GM18873 (cell line): Measurements from ENCODE around the gene ZBTB25.

Experiments
- ATAC-seq: cut with Tn5 transposase; IDR thresholded peaks from one replicate; pipeline ENCODE4 v1.9.1; 2021; ENCODE audit warnings: mild to moderate bottlenecking, moderate library complexity, moderate number of reproducible peaks; ENCODE audit not compliant: unreplicated experiment, low FRiP score

The ZBTB25 gene

DNA sequence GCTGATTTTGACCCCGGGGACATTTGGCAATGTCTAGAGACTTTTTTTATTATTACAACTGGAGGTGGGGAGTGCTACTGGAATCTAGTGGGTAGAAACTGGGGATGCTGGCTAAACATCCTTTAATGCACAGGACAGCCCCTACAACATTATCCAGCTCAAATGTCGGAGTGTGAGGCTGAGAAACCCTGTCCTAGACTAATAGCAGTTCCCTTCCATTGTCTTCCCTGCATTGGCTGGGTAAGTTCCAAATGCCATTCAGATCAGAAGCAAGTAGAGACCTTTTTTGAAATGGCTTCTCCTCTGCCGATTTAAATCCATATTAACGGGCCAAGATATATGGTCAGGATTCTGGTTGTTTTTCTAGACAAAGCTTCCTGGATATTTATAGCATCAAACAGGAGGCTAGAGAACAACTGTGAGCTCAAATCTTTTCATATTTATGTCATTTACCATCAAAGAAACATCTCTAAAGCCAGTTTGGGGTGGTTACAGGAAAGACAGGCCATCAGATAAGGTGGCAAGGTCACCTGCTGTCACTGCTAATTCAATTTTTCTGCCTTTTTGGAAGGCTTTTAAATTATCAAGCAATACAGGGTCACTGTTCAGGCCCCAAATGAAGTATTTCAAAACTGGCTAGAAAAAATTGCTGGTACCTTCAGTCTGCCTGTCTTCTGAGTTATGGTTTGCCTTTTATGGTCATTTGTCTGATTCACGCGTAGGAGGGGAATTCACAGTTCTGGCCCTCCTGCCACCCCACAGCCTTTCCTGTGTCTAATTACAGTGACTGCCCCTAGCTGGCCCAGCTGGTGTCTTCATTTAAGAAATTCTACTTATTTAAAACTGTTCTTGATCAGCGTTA, 58.4 kb downstream of the ZBTB25 start:
- ATAC-seq: peak; percentile 95

DNA sequence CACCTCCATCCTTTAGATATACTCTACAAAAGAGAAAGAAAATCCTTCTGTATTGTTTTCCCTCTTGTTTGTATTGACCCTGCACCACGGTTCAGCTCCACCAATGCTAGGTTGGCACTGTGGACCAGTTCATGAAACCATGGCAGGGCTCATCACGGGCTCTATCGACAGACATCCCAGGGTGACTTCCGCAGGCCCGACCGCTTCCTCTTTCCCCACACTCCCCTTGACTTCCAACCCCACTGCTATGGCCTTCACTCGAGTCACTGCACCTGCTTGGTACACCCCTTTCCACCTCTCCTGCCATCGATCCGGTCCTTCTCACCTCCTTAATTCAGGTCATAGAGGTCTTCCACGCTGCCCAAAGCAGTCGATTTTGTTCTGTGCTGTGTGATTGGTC, 59.5 kb downstream of the ZBTB25 start:
- ATAC-seq: no peak

DNA sequence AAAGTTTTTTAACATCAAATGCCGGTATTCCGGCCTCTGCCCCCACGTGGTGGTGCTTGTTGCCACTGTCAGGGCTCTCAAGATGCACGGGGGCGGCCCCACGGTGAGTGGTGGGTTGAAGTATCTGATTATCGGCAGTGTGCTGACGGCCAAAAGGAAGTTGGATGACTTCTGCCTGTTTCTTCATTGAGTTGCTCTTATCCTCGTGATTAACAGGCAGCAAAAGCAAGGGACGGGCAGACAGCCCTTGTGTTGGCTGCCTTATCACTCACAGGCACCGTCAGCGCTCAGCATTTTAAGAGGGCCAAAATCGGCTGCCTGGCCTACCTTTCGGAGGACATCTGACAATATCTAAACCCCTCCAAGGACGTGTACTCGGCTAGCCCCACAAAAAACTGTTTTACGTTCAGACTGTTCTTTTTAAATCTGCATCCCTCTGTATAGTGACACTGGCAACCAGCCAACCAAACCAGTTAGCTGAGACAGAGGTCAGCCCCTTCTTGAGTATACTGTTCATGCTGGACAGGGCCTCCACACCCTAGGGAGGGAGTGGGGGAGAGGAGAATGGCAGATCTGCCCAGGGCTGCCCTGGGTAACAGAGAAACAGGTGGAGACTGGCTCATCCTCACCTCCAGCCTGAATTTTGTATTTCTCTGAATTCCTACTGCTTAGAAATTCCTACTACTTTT, 61.2 kb downstream of the ZBTB25 start:
- ATAC-seq: no peak

DNA sequence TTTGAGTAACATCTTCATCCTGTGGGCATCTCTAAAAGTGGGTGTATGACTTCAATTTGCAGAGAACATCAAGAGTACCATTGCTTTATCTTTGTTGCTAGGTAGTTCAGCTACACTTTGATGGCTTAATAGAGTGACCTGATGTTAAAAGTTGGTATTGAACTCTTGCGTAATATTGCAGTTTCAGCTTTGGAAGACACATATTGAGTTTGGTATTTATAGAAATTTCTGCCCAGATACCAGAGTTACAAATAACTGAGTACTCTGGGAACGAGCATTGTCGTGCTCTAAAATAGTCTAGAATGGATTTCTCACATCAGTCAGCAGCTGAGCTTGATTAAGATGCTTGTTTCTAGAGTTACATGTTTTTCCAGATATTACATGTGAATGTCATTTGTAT, 63.1 kb downstream of the ZBTB25 start:
- ATAC-seq: no peak

DNA sequence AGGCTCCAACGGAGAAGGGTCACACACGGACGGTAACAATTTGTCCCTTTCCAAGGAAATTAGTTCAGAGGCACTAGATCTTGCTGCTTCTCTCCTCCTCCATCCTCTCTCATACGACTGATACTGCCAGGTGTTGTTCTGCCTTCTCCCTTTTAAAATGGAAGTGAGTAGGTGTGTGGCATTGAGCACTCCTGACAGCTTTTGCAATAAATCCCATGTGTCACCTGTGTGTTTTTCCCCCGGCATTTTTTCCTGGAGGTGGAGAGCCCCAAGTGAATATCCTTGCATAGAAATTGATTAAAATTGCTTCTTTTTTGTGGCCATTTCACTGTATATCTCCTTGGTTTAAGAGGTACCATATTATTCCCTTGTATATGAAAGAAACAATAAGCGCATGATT, 64.5 kb downstream of the ZBTB25 start:
- ATAC-seq: no peak

DNA sequence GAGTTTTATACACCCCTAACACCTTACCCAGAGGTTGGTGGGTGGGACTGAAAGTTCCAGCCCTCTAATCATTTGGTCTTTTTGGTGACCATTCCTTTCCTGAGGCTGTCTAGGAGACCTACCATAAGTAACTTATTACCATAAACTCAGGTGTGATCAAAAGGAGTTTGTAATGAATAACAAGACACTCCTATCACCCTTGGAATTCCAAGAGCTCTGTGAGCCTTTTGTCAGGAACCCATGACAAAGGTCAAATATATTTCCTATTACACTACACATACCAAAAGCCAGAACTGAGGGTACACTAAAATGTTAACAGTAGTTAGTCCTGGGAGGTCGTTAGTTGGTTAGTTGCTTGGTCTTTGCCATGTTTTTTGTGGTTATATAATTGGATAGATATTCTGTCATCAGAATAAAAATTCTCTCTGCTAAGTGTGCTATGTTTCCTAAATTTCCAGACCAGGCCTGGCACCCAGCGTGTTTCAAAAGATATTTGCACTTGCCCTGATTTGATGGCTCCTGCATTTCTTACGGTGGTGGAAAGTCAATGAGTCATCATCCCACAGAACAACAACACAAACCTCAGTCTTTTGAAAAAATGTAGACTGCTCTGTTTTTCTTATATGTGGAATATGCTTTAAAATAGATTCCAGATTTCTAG, 65.3 kb downstream of the ZBTB25 start:
- no peak for ATAC-seq

DNA sequence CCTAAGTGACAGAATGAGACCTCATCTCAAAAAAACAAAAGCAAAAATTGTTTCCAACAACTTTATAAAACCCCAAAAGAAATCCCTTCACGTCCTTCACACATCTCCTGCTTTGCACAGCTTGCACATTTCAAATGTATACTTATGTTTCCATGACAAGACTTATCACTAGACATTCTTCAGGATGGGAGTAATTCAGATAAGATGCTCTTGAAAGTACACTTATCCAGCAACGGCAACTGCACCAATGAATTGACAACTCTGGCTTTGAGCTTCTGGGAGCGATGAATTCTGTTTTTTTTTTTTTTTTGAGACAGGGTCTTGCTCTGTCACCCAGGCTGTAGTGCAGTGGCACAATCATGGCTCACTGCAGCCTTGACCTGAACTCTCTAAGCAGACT, 69.1 kb downstream of the ZBTB25 start:
- ATAC-seq: no peak

DNA sequence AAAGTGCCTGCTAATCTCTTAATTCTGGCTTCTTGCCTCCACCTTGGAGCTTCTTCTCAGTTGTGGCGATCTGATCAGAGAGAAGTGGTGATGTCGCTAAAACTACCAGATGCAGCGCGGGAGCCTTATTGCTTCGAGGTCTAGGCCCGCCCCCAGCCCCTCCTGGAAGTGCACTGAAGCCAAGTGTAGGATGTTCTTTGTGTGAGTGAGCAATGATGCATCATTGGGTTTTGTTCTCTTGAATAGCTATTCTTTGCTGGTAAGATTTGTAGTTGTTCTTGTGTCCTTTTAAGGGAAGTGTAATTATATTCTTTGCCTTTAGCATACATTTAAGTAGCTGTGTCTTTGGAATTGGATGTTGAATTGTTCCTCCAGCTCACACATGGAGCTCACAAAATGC, 79.7 kb downstream of the ZBTB25 start:
- no peak for ATAC-seq

DNA sequence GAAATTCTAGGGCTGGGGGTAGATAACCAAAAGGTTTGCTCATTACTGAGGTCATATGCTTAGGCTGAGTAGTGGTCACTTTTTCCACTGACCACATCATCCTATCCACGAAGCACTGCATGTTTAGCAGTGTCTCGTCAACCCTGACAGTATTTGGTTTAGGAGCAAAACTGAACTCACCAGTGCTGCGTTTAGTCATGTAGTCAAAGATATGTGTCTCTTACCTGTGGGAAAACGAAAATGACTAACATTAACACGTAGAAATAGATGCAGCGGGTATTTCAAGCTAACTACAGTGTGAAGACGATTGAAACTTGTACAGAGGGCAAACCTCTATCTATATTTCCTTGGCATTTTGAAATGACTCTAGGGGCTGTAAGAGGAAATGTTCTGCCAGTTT, 80.9 kb downstream of the ZBTB25 start:
- no peak for ATAC-seq

DNA sequence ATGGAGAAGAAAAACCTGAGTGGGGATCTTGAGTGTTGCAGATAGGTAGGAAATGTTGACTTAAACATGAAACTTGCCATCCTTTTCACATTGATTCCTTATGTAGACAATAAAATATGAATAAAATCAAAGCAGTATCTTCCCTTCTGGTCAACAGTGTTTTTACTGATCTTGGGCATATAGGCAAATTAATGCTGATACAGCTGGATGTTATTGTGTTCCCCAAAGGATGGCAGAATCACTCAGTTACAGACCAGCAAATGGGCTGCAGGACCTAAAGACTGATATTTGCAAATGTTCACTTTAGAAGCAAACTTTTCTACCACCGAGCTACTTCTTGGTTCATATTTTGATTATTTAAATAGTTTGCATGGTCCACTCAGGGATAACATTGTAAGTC, 81.6 kb downstream of the ZBTB25 start:
- ATAC-seq: no peak

DNA sequence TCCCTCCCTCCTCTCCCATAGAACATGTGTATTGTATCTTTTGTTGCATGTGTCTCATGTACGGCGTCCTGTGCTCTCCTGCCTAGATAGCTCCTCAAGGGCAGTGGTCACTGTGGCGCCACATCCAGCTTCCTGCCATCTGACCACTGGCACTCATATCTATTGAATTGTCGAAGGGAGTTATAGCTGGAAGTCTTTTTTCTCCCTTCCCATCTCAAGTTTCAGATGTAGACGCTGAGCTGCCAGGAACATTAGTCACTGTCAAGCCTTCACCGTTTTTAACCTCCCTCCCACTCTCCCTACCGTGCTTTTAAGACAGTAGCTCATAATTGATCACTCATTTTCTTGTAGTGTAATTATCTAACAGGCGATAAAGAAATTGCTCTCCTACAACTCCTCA, 82.5 kb downstream of the ZBTB25 start:
- no peak for ATAC-seq

DNA sequence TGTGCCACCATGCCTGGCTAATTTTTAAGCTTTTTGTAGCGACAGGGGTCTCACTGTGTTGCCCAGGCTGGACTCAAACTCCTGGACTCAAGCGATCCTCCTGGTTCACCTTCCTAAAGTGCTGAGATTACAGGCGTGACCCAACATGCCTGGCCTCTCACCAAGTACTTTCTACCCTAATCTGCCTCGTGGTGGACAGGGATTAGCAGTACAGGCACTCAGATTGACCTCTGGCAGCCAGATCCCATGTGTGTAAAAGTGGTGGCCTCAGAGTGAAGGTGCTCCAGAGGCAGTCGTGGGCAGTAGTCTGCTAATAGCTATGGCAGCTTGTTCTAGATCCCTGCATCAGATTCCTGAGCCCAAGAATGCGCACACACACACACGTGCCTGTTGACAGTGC, 84.6 kb downstream of the ZBTB25 start:
- no peak for ATAC-seq

DNA sequence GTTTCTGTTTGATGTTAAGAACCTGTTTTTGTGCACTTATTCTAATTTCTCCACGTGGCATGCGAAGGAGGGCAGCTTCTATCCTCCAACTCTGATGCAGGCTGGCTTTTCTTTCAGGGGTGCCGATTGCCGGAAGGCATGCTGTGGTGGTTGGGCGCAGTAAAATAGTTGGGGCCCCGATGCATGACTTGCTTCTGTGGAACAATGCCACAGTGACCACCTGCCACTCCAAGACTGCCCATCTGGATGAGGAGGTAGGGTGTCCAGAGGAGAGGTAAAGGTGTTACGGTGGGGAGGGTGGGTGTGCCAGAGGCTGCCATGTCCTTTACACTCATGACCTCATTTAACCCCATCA, 85.9 kb downstream of the ZBTB25 start:
- no peak for ATAC-seq

DNA sequence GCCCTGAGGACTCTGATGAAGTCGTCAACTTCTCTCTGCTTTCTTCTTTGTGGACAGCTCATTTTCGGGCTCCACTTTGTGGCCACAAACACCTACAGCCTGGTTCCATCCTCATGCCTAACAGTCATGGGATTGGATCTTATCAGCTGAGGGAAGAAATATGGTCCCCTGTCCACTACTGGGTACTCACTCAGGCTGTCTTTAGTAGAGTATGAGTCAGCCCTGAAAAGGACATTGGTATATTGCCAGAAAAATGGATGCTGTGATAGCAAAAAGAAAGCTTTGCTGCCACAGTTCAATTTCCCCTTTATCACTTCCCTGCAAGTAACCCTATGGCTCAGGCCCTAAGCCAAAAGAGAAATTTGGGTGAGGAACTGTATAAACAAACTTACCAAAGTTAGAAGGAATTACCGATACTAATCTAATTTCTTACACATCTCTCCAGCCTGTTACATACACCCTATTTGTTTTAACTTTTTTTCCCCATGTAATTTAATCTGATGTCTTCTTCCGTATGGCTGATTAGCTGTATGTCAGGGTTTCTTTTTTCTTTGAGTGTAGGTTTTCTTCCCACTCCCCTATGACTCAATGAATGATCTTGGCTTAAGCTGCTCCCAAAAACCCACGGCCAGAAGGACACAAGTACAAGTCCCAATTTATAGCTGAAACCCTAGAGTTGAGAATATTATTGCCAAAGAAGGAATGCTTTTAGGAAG, 86.4 kb downstream of the ZBTB25 start:
- ATAC-seq: no peak

DNA sequence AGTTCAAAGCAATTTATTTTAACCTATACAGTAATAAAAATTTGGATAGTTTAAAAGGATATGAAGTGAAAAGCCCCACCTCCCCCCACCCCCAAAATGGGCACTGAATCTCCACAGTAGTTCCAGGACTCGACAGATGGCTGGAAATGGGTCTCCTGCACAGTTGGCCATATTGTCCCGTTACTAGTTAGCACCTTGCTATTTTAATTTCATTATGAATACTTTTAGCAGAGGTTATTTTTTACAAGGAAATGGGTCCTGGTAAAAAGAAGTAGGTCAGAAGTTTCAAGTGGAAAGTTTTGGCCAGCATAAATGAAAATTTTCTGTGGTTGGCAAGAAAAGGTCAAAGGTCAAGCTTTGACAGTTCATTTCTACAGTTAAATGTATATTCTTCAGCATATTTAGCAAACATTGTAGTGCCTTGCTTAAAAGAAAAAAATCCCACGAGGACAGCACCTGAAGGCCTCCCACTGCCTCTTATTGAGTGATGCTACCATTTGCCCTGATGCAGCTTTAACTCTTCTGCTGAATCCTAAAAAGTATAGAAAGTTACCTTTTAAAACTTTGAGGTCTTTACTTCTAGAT, 87.2 kb downstream of the ZBTB25 start:
- no peak for ATAC-seq

DNA sequence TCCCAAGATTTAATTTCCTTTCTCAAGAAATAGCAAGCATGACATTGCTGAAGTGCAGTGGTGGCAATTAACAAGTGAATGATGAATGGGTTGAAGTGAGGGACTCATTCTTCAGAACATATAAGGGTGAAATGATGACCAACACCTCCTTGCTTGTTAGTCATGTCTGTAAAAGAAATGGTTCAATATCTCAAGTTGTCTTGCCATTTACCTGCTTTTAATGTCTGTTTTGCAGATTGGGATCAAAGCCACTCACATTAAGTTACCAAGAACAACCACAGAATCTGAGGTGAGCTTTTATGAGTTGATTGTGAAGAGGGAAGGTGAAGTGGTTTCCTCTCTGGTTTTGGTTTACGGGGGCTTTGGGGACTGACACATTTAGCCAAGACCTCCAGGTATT, 91.4 kb downstream of the ZBTB25 start:
- ATAC-seq: no peak

DNA sequence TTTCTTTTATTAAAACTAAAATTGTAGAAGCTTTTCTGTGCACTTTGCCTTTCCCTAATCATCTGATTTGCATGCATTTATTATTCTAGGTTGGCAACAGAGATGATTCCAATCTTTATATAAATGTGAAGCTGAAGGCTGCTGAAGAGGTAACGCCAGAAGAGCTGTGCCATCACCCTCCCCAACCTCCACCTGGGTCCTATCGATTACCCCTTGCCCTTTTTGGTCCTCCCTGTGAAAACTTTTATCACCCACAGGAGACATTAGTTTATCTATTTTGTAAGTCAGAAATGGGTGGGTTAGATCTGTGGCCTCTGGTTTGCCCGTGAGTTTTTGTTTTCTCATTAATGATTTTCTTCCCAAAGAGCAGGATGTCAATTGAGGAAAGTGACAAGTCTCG, 92.6 kb downstream of the ZBTB25 start:
- ATAC-seq: no peak

DNA sequence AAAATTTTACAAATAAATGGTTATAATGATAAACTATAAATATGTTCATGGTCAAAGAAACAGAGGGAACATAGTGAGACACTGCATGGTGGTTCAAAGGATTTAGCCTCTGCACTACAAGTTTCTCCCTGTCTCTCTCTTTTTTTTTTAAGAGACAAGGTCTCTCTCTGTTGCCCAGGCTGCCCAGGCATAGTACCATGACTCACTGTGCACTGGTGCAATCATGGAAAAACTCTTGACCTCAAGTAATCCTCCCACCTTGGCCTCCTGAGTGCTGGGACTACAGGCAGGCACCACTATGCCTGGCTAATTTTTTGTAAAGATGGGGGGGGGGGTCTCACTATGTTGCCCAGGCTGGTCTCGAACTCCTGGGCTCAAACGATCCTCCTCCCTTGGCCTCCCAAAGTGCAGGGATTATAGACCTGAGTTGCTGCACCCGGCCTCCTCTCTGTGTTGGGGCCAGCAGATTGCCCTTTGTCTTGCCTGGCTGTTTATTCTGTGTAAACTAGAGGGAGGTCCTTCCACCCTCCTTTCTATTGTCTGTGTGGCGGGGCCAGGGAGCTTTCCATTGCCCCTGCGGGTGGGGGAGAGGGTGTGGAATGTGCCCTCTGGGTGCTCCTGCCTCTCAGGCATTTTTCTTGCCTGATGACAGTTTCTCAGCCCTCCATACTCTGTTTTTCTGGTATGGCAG, 93.4 kb downstream of the ZBTB25 start:
- ATAC-seq: no peak

DNA sequence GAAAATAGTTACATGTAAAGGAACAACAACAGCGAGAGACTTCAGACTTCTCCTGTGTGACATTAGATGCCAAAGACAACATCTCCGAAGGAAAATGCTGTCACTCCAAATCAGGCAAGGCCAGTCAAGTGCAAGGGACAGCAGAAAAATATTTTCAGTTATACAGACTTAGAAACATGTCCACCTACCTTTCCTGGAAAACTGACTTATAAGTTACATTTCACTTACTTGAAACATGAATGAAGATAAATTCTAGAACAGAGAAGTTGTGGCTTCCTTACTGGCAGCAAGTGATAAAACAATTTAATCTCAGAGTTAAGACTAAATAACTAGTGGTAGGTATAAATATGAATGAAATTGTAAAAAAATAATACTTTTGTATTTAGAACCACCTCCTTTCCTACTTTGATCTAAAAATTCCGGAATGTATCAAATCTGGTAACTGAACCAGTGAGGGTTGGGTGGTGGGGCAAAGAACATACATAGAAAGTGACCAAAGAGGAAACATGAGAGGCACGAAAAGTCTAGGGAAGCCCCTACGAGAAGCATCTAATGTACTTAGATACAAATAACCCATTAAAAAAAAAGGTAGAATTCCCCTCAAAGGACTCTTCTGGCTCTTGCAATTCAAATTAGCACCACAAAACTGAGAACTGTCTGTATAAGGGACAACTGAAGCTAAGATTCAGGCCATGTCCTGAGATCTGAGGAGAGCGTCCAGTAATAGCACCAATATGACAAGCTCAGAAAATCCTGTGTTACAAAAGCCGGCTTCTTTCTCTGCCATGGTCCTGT, 94.3 kb downstream of the ZBTB25 start:
- ATAC-seq: peak; percentile 48
